SU-DHL-6 (cell line): ENCODE results near the gene RPS19.

Experiments used
- H2AFZ ChIP-seq: fragments of 200-600 bp; sonication (generic); 2 replicates; pipeline ENCODE4 v1.6.1; 2014; ENCODE audit warnings: low read depth, mild to moderate bottlenecking, moderate library complexity, mixed read lengths, antibody characterized with exemption, low read length; ENCODE audit not compliant: severe bottlenecking
- H3F3A ChIP-seq: fragments of 200-600 bp; shearing (Covaris generic); 2 replicates; pipeline ENCODE4 v1.6.0; 2016; ENCODE audit warnings: antibody characterized with exemption, mild to moderate bottlenecking; ENCODE audit not compliant: insufficient read depth
- H3K27ac ChIP-seq: fragments of 200-600 bp; sonication (generic); 2 replicates; pipeline ENCODE4 v1.5.1; 2016; ENCODE audit warnings: low read depth, mild to moderate bottlenecking, low read length, moderate library complexity, mixed read lengths
- H3K27me3 ChIP-seq: fragments of 200-600 bp; sonication (generic), shearing (Covaris generic); 2 replicates; pipeline ENCODE4 v1.6.0; 2014; ENCODE audit warnings: mild to moderate bottlenecking, low read length
- H3K36me3 ChIP-seq: fragments of 200-600 bp; sonication (generic); 2 replicates; pipeline ENCODE4 v1.6.1; 2014; ENCODE audit warnings: mild to moderate bottlenecking, low read length, mixed read lengths
- H3K4me2 ChIP-seq: fragments of 300-600, 200-600 bp; shearing (Covaris generic), sonication (generic); 2 replicates; pipeline ENCODE4 v1.6.0; 2014; ENCODE audit warnings: low read length, low read depth, mild to moderate bottlenecking; ENCODE audit not compliant: poor library complexity, severe bottlenecking
- H3K4me3 ChIP-seq: fragments of 200-600 bp; sonication (generic); 2 replicates; pipeline ENCODE4 v1.5.1; 2014; ENCODE audit warnings: antibody characterized with exemption, low read length, mild to moderate bottlenecking, mixed read lengths; ENCODE audit not compliant: insufficient read depth, poor library complexity, severe bottlenecking
- H3K79me2 ChIP-seq: fragments of 200-600 bp; sonication (generic); 2 replicates; pipeline ENCODE4 v1.6.1; 2014; ENCODE audit warnings: mild to moderate bottlenecking, low read length, moderate library complexity; ENCODE audit not compliant: insufficient read depth
- H3K9ac ChIP-seq: fragments of 200-600 bp; sonication (generic); 2 replicates; pipeline ENCODE4 v1.7.0; 2014; ENCODE audit warnings: mild to moderate bottlenecking, low read length
- H3K9me2 ChIP-seq: fragments of 200-600 bp; sonication (generic); replicated peaks from 2 replicates; pipeline ENCODE4 v1.6.1; 2014; ENCODE audit warnings: low read length; ENCODE audit not compliant: insufficient read depth
- H3K9me3 ChIP-seq: fragments of 200-600 bp; sonication (generic); 2 replicates; pipeline ENCODE4 v1.6.1; 2014; ENCODE audit warnings: low read length, mixed read lengths; ENCODE audit not compliant: insufficient read depth
- H4K20me1 ChIP-seq: fragments of 200-600 bp; sonication (generic); 2 replicates; pipeline ENCODE4 v1.6.1; 2014; ENCODE audit warnings: low read depth, mild to moderate bottlenecking, antibody characterized with exemption, low read length, moderate library complexity, mixed read lengths
- CTCF ChIP-seq: fragments of 200-600 bp; sonication (generic); IDR thresholded peaks from one replicate; pipeline ENCODE4 v1.5.1; 2017; ENCODE audit warnings: antibody characterized with exemption, mild to moderate bottlenecking, low read length, moderate library complexity; ENCODE audit not compliant: insufficient read depth, poor library complexity, severe bottlenecking
- EZH2phosphoT487 ChIP-seq: fragments of 200-600 bp; sonication (generic), shearing (Covaris generic); conservative IDR thresholded peaks from 2 replicates; pipeline ENCODE4 v1.6.1; 2018; ENCODE audit warnings: mild to moderate bottlenecking, antibody characterized with exemption, low read length, moderate library complexity, mixed read lengths

RPS19 gene

GRCh38 chr19:41915776-41916414, 55.8 kb downstream of the RPS19 start:
- peak overlapping the region; percentile 100 for H3K9ac ChIP-seq
- H3K36me3 ChIP-seq: no peaks in the 10 kb centered on the region
- no peaks in the 10 kb centered on the region for H3K9me2 ChIP-seq
- H2AFZ ChIP-seq: no peak overlapping the region
- H3K9me3 ChIP-seq: no peaks in the 10 kb centered on the region
- peak overlapping the region; percentile 99 for H3K27ac ChIP-seq
- H3K79me2 ChIP-seq: peaks cover 53% of the 10 kb centered on the region
- TF ChIP-seq CTCF: no peak
- TF ChIP-seq EZH2phosphoT487: no peak
- H3K4me2 ChIP-seq: peak overlapping the region; percentile 98
- no peaks in the 10 kb centered on the region for H4K20me1 ChIP-seq
- H3F3A ChIP-seq: peaks cover 41% of the 10 kb centered on the region
- peak overlapping the region; percentile 73 for H3K4me3 ChIP-seq
- no peaks in the 10 kb centered on the region for H3K27me3 ChIP-seq

- H3K4me3 ChIP-seq: peak overlapping the region; percentile 14
- no peak overlapping the region for H2AFZ ChIP-seq
- no peaks in the 10 kb centered on the region for H3K36me3 ChIP-seq
- no peaks in the 10 kb centered on the region for H3K9me3 ChIP-seq
- H3K9ac ChIP-seq: peak overlapping the region; percentile 100; the same call in 1 of the 2 replicates
- TF ChIP-seq CTCF (no peak), EZH2phosphoT487 (no peak)
- H3K4me2 ChIP-seq: peak overlapping the region; percentile 98
- H3F3A ChIP-seq: peaks cover 23% of the 10 kb centered on the region
- H3K27ac ChIP-seq: peak overlapping the region; percentile 99
- H4K20me1 ChIP-seq: no peaks in the 10 kb centered on the region
- H3K27me3 ChIP-seq: no peaks in the 10 kb centered on the region
- H3K79me2 ChIP-seq: peaks cover 47% of the 10 kb centered on the region
- no peaks in the 10 kb centered on the region for H3K9me2 ChIP-seq
These were observed 57.6 kb downstream of the RPS19 start for GRCh38 chr19:41917676-41918075.

GRCh38 chr19:41918095-41918494, 58.0 kb downstream of the RPS19 start:
- Histone ChIP-seq H3K79me2 (peaks cover 47% of the 10 kb centered on the region), H3K27me3 (no peaks in the 10 kb centered on the region), H3K9ac (no peak overlapping the region), H4K20me1 (no peaks in the 10 kb centered on the region), H3K9me2 (no peaks in the 10 kb centered on the region), H3K36me3 (no peaks in the 10 kb centered on the region), H3K4me3 (no peak overlapping the region), H3K27ac (peak overlapping the region; percentile 99), H3K4me2 (peak overlapping the region; percentile 98), H2AFZ (no peak overlapping the region), H3K9me3 (no peaks in the 10 kb centered on the region), H3F3A (peaks cover 20% of the 10 kb centered on the region)
- TF ChIP-seq EZH2phosphoT487: no peak
- TF ChIP-seq CTCF: no peak
